IMR-90 (cell line): ENCODE data around the gene HOXD9. TPM values are rescaled to one million over a fixed set of nuclear protein-coding genes. Genes with fewer than 3 reads are reported as not detected.

ENCODE experiments used
- ATAC-seq: fragments of 200-7000 bp; cut with Tn5 transposase; 2 replicates; pipeline ENCODE4 v1.9.1; 2020; ENCODE audit warnings: low read depth, mild to moderate bottlenecking, moderate library complexity
- BruUV-seq: library from RNA; stranded (reverse); fragments of 400-500 nt; replicated peaks from 2 replicates; lab custom pipeline; 2021; lab: Mats Ljungman, UMichigan
- CTCF ChIA-PET: fragments of 300-600 bp; formaldehyde crosslinking; extraction: SDS; loops from one replicate; lab custom pipeline; 2021; ENCODE audit warnings: antibody characterized with exemption; lab: Yijun Ruan, JAX
- POLR2A ChIA-PET: fragments of 300-600 bp; sonication (Branson Sonifier 250); formaldehyde crosslinking; loops from one replicate; lab custom pipeline; 2022; ENCODE audit warnings: antibody characterized with exemption; ENCODE audit not compliant: unreplicated experiment; lab: Charles Lee
- DNase-seq: peaks from one replicate; pipeline ENCODE4 v3.0.0; 2013
- H2AFZ ChIP-seq: replicated peaks from 2 replicates; pipeline ENCODE3; 2013; ENCODE audit warnings: low read length, mild to moderate bottlenecking; ENCODE audit not compliant: poor library complexity
- H2AK5ac ChIP-seq: 2 replicates; pipeline ENCODE4 v1.6.1; 2013; ENCODE audit warnings: low read depth, low read length, inconsistent platforms
- H2AK9ac ChIP-seq: replicated peaks from 2 replicates; pipeline ENCODE3; 2013; ENCODE audit warnings: mild to moderate bottlenecking, low read depth, low read length, moderate library complexity; ENCODE audit not compliant: poor library complexity
- H2BK120ac ChIP-seq: 2 replicates; pipeline ENCODE4 v1.6.1; 2013; ENCODE audit warnings: low read depth, low read length, inconsistent platforms
- H2BK15ac ChIP-seq: 3 replicates; pipeline ENCODE4 v1.6.1; 2013; ENCODE audit warnings: low read depth, low read length, inconsistent platforms
- H2BK20ac ChIP-seq: 2 replicates; pipeline ENCODE4 v1.6.1; 2013; ENCODE audit warnings: low read depth, mild to moderate bottlenecking, inconsistent platforms, low read length, moderate library complexity
- H2BK5ac ChIP-seq: 2 replicates; pipeline ENCODE4 v1.6.1; 2013; ENCODE audit warnings: mild to moderate bottlenecking, low read depth, low read length, inconsistent platforms; ENCODE audit not compliant: poor library complexity, severe bottlenecking
- H3K14ac ChIP-seq: replicated peaks from 2 replicates; pipeline ENCODE4 v1.6.1; 2013; ENCODE audit warnings: low read depth, low read length, inconsistent platforms
- H3K18ac ChIP-seq: 2 replicates; pipeline ENCODE4 v1.6.1; 2013; ENCODE audit warnings: low read depth, low read length, control low read depth
- H3K23ac ChIP-seq: 2 replicates; pipeline ENCODE4 v1.6.1; 2013; ENCODE audit warnings: low read depth, low read length, inconsistent platforms
- H3K27ac ChIP-seq: 2 replicates; pipeline ENCODE4 v1.5.1; 2013; ENCODE audit warnings: mild to moderate bottlenecking, control low read depth, low read length; ENCODE audit not compliant: insufficient read depth
- H3K27me3 ChIP-seq: 2 replicates; pipeline ENCODE4 v1.6.1; 2013; ENCODE audit warnings: low read length; ENCODE audit not compliant: control insufficient read depth, insufficient read depth
- H3K36me3 ChIP-seq: 2 replicates; pipeline ENCODE4 v1.6.1; 2013; ENCODE audit warnings: low read length, mixed read lengths; ENCODE audit not compliant: control insufficient read depth, insufficient read depth
- H3K4ac ChIP-seq: 2 replicates; pipeline ENCODE4 v1.6.1; 2013; ENCODE audit warnings: low read depth, low read length, inconsistent platforms
- H3K4me1 ChIP-seq: 2 replicates; pipeline ENCODE4 v1.6.1; 2013; ENCODE audit warnings: low read length, mixed read lengths; ENCODE audit not compliant: control insufficient read depth, insufficient read depth
- H3K4me2 ChIP-seq: 2 replicates; pipeline ENCODE4 v1.6.1; 2013; ENCODE audit warnings: low read depth, mild to moderate bottlenecking, control low read depth, low read length, moderate library complexity
- H3K4me3 ChIP-seq: 2 replicates; pipeline ENCODE4 v1.5.1; 2013; ENCODE audit warnings: low read depth, mild to moderate bottlenecking, control low read depth, low read length, moderate library complexity; ENCODE audit not compliant: insufficient read depth
- H3K56ac ChIP-seq: 2 replicates; pipeline ENCODE4 v1.6.1; 2013; ENCODE audit warnings: low read length, inconsistent platforms; ENCODE audit not compliant: insufficient read depth; ENCODE audit errors: extremely low read depth
- H3K79me1 ChIP-seq, 2 experiments: 2 replicates each; pipeline ENCODE4 v1.6.1; 2013; ENCODE audit warnings: low read length in 2 of 2, inconsistent platforms in 1 of 2, low read depth in 1 of 2
- H3K9ac ChIP-seq: 2 replicates; pipeline ENCODE4 v1.6.1; 2013; ENCODE audit warnings: low read depth, low read length, control low read depth
- H3K9me1 ChIP-seq: 2 replicates; pipeline ENCODE4 v1.6.1; 2013; ENCODE audit warnings: low read length, inconsistent platforms; ENCODE audit not compliant: insufficient read depth
- H3K9me3 ChIP-seq: 2 replicates; pipeline ENCODE4 v1.6.1; 2013; ENCODE audit warnings: low read length; ENCODE audit not compliant: control insufficient read depth, insufficient read depth
- H4K20me1 ChIP-seq: 2 replicates; pipeline ENCODE4 v1.6.1; 2013; ENCODE audit warnings: low read length, inconsistent platforms; ENCODE audit not compliant: insufficient read depth
- H4K5ac ChIP-seq: 2 replicates; pipeline ENCODE4 v1.6.1; 2013; ENCODE audit warnings: mild to moderate bottlenecking, low read depth, low read length, control low read depth
- H4K8ac ChIP-seq, 2 experiments: 2 replicates each; pipeline ENCODE4 v1.6.1; 2013; ENCODE audit warnings: low read depth in 2 of 2, low read length in 2 of 2, control low read depth in 1 of 2, inconsistent platforms in 1 of 2
- H4K91ac ChIP-seq: 2 replicates; pipeline ENCODE4 v1.6.1; 2013; ENCODE audit warnings: low read depth, low read length, inconsistent platforms; ENCODE audit not compliant: insufficient read depth
- BHLHE40 ChIP-seq: fragments of 150-350 bp; IDR thresholded peaks from 2 replicates; pipeline ENCODE4 v1.6.1; 2016; ENCODE audit warnings: mild to moderate bottlenecking, low read depth, low read length
- CEBPB ChIP-seq: IDR thresholded peaks from 2 replicates; pipeline ENCODE4 v1.6.1; 2012; ENCODE audit warnings: low read depth, low read length, improper control_type of control experiment
- MXI1 ChIP-seq: IDR thresholded peaks from 2 replicates; pipeline ENCODE4 v1.6.1; 2012; ENCODE audit warnings: low read depth, mild to moderate bottlenecking, low read length, moderate library complexity, borderline replicate concordance
- NFE2L2 ChIP-seq: fragments of 150-350 bp; IDR thresholded peaks from 2 replicates; pipeline ENCODE4 v1.6.1; 2016; ENCODE audit warnings: low read depth, mild to moderate bottlenecking, low read length
- RCOR1 ChIP-seq: IDR thresholded peaks from 2 replicates; pipeline ENCODE4 v1.6.1; 2012; ENCODE audit warnings: mild to moderate bottlenecking, low read length, improper control_type of control experiment; ENCODE audit not compliant: insufficient replicate concordance
- RFX5 ChIP-seq: IDR thresholded peaks from 2 replicates; pipeline ENCODE4 v1.8.0; 2012; ENCODE audit warnings: low read depth, mild to moderate bottlenecking, low read length, moderate library complexity
- SMC3 ChIP-seq: fragments of 150-350 bp; IDR thresholded peaks from 2 replicates; pipeline ENCODE4 v1.6.1; 2016; ENCODE audit warnings: low read depth, mild to moderate bottlenecking, antibody characterized with exemption, low read length, moderate library complexity
- WGBS, 2 experiments: methylation state at CpG; one replicate each; pipeline versions ENCODE4 v1.1.5 to v1.1.7; 2013; ENCODE audit warnings: missing lambda C conversion rate in 2 of 2; ENCODE audit not compliant: insufficient read length in 1 of 2; ENCODE audit errors: extremely low coverage in 2 of 2; 5-methylcytosine and 5-hydroxymethylcytosine counted together
- dilution Hi-C: fragments of 300-500 bp; cut with HindIII; formaldehyde crosslinking; loops from one replicate; pipeline ENCODE4 v1.14.3; 2018; ENCODE audit warnings: low sequenced_read_pairs; ENCODE audit not compliant: unreplicated experiment
- in situ Hi-C: fragments of 300-500 bp; cut with MboI; formaldehyde crosslinking; loops from 3 replicates; pipeline ENCODE4 v1.14.3; 2019; ENCODE audit warnings: low sequenced_read_pairs, inconsistent platforms, mixed read lengths
- intact Hi-C: fragments of 100-400 bp; cut with micrococcal nuclease; formaldehyde crosslinking; loops from 2 replicates; pipeline ENCODE4 v1.10.0; 2022
- polyA plus RNA-seq, 3 experiments: library from polyadenylated mRNA; depleted of rRNA; stranded (reverse); fragments of >200 nt; gene quantifications; 2 replicates each; pipeline ENCODE4 v1.2.3, GENCODE V29; 2012; ENCODE audit warnings: low replicate concordance in 1 of 3
- total RNA-seq: library from RNA; depleted of rRNA; stranded (reverse); fragments of >200 nt; gene quantifications from 2 replicates; pipeline ENCODE4 v1.2.3, GENCODE V29; 2012
- TF ChIP-seq, protein P1 (sequence below): conservative IDR thresholded peaks from 2 replicates; pipeline ENCODE4 v1.5.1; 2012; ENCODE audit warnings: mild to moderate bottlenecking, low read depth, low read length, improper control_type of control experiment

The HOXD9 gene
- total and polyA plus RNA-seq, 2 of the 4 experiments (the other 2 are of a cell fraction): not detected

DNA sequence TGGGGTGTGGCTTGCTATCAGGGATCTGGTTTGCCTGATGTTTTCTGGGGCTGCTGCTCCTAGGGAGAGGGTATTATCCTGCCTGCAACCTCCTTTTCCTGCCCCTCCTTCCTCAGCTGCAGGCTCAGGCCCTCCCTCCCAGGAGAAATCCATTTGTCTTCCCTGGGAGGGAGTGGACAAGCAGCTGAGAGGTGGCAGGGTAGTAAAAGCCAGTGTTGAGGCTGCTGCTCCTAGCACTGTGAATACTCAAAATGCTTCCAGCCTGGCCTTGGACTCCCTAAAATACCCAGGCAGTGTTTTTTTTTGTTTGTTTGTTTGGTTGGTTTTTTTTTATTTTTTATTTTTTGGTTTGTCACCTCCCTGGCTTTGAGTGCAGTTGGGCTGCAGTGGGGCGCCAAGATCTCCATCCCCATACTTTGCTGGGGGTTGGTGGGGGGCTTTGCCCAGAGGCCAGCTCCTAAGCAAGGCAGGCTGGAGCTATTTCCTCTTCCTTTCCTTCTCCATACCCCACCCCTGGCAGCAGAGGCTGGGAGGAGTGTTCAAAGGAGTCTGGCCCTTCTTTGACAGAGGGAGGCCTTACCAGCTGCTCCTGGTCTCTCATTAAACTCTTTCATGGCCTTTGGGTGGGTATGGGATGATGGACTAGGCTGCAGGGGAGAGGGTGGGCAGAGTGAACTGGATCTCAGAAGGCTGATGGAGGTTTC is 48.2 kb downstream of the HOXD9 start:
- Histone ChIP-seq H4K20me1 (no peaks in the 10 kb centered on the region), H3K27ac (no peak overlapping the region), H3K4me2 (no peak overlapping the region), H4K91ac (no peak overlapping the region), H2BK5ac (no peak overlapping the region), H3K18ac (no peak overlapping the region), H2BK20ac (no peak overlapping the region), H3K4me3 (no peak overlapping the region), H3K27me3 (peaks cover 61% of the 10 kb centered on the region), H2AFZ (no peak overlapping the region), H2BK120ac (no peak overlapping the region), H2AK5ac (no peak overlapping the region), H3K9me1 (no peaks in the 10 kb centered on the region), H2AK9ac (no peak overlapping the region), H2BK15ac (no peak overlapping the region), H3K23ac (no peak overlapping the region), H3K4ac (no peak overlapping the region), H3K79me1 (no peaks in the 10 kb centered on the region), H4K5ac (no peak overlapping the region), H3K4me1 (no peaks in the 10 kb centered on the region), H3K14ac (no peak overlapping the region), H4K8ac (no peak overlapping the region), H3K9ac (no peak overlapping the region), H3K36me3 (no peaks in the 10 kb centered on the region), H3K56ac (no peak overlapping the region), H3K9me3 (peaks cover 10% of the 10 kb centered on the region)
- no TSS peak for BruUV-seq
- dilution Hi-C loops: no loop called here
- ATAC-seq (no peak), DNase-seq (no peak)
- ChIA-PET CTCF (no interaction called here), POLR2A (no interaction called here)
- intact Hi-C loops: no loop called here
- in situ Hi-C loops: no loop called here
- WGBS, 2 experiments: no CpG with 5 or more reads among the region's 1 CpG
- TF ChIP-seq MXI1: no peak
- TF ChIP-seq, protein P1, sequence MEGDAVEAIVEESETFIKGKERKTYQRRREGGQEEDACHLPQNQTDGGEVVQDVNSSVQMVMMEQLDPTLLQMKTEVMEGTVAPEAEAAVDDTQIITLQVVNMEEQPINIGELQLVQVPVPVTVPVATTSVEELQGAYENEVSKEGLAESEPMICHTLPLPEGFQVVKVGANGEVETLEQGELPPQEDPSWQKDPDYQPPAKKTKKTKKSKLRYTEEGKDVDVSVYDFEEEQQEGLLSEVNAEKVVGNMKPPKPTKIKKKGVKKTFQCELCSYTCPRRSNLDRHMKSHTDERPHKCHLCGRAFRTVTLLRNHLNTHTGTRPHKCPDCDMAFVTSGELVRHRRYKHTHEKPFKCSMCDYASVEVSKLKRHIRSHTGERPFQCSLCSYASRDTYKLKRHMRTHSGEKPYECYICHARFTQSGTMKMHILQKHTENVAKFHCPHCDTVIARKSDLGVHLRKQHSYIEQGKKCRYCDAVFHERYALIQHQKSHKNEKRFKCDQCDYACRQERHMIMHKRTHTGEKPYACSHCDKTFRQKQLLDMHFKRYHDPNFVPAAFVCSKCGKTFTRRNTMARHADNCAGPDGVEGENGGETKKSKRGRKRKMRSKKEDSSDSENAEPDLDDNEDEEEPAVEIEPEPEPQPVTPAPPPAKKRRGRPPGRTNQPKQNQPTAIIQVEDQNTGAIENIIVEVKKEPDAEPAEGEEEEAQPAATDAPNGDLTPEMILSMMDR: no peak
- TF ChIP-seq RFX5: no peak
- no peak for TF ChIP-seq CEBPB
- TF ChIP-seq SMC3: no peak
- no peak for TF ChIP-seq BHLHE40
- no peak for TF ChIP-seq NFE2L2
- TF ChIP-seq RCOR1: no peak
